ENCODE results near the gene CTNND2.

DNA sequence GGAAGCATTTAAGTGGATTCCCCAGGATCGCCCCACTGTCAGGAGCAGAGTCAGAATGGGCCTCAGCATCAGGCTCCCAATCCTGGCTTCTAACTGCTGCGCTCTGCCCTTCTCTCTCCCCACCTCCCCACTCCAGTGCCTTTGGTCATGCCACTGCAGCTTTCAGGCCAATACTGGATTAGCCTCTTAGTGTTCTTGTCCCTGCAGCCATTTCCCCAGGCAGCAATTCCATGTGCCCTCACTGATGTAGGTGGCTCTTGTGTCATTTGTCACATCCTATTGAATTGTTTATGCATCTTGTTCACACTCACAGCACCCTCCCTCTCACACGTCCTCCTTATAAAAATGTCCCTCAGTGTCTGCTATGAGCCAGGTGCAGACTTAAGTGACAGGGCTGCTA, 599.0 kb downstream of the CTNND2 start:
- TF ChIP-seq POLR2A (IDR thresholded peaks at IDR 0.05), result no peak
- TF ChIP-seq, protein P1, sequence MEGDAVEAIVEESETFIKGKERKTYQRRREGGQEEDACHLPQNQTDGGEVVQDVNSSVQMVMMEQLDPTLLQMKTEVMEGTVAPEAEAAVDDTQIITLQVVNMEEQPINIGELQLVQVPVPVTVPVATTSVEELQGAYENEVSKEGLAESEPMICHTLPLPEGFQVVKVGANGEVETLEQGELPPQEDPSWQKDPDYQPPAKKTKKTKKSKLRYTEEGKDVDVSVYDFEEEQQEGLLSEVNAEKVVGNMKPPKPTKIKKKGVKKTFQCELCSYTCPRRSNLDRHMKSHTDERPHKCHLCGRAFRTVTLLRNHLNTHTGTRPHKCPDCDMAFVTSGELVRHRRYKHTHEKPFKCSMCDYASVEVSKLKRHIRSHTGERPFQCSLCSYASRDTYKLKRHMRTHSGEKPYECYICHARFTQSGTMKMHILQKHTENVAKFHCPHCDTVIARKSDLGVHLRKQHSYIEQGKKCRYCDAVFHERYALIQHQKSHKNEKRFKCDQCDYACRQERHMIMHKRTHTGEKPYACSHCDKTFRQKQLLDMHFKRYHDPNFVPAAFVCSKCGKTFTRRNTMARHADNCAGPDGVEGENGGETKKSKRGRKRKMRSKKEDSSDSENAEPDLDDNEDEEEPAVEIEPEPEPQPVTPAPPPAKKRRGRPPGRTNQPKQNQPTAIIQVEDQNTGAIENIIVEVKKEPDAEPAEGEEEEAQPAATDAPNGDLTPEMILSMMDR (IDR thresholded peaks at IDR 0.05), result no peak

Measured in Peyer's patch (tissue), 4 donors.